ENCODE measurements around the gene SCG3.

SCG3 gene

DNA sequence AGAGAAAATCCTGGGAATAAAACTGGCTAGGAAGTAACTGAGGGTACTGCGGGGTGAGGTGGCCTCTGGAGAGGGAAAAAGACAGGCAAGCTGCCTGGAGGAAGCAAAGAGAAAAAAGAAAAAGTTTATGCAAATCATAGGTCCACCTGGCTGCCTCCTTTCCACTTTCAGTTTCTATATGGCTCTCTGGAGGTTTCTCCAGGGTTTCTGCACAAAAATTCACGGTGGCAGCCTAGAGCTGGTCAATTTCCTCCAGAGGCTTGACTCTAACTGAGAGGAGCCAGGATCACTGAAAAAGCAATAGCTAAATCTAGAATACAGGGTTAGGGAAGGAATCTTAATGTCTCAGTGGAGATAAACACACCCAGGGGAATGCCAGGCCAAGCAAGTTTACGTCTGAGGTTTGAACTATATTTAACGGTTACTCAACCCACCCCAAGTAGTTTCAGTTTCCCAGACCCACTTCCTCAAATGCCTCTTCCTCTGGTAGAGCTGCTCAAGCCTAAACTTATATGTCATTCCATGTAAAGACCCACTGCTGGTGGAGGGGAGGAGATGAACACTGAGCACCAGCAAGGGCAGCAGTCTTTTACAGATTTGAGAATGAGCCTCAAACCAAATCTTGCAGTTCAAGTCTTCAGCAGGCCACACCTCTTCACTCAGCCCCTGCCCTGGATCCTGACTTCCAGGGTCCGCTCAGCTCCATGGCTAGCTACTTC, 50.4 kb downstream of the SCG3 start:
- DNase-seq, result no peak

DNA sequence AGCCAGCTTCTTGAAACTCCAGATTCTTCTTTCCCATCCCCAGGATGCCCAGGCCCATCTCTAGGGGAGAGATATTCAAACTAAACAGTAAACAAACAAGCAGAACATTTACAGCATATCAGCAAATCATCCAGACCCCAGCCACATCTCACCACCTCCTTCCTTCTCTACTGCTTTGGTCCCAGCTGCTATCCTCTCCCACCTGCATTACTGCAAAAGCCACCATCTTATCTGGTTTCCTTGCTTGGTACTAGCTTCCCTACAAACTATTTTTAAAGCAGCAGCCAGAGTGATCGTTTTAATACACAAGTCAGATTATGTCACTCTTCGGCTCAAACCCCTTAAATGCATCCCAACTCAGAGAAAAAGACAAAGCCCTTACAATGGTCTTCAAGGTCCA, 51.3 kb downstream of the SCG3 start:
- no peak for DNase-seq

DNA sequence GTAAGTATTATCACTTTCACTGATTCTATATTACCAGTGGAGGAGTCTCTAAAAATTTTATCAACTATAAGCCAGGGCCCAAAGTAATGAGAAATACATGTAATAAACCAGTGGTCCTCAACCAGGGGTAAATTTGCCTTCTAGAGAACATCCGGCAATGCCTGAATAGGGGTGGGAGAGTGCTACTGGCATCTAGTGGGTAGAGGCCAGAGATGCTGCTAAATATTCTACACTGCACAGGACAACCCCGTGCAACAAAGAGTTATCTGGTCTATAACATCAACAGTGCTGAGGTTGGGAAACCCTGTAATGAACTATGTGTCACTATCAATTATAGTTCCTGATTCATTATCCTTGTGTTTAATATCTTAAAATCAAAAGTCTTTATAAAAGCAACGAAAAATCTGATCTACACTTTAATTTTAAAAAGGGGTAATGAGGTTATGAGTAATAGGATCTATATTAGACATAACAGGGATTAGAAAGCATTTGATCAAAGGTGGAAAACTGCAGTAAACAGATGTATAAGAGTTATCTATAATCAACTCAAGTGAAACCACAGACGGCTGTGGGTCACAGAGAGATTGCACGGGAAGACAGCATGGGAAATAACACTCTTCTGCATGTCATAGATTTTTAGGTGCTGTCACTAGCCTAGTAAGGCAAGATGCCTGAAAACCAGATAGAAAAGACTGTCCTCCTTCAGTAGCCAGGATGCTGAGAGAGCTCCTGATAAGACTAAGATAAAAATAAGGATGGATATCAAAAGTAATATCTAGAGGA, 54.1 kb downstream of the SCG3 start:
- DNase-seq, result no peak

DNA sequence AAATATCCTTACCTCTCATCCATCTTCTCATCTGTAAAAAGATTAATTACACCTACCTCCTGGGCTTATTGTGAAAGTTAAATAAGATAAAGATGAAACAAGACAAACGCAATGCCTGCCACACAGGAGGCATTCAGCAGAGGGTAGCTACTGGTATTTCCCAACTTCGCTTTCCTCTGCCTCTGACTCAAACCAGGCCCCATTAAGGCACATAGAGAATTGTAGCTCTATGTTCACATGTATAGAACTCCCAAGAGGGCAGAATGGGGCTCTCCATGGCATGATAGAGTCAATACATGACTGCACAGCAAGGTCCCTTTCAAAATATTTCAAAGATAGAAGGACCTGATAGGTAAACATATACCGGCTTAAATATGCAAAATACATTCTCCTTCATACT, 54.8 kb downstream of the SCG3 start:
- DNase-seq, result no peak

DNA sequence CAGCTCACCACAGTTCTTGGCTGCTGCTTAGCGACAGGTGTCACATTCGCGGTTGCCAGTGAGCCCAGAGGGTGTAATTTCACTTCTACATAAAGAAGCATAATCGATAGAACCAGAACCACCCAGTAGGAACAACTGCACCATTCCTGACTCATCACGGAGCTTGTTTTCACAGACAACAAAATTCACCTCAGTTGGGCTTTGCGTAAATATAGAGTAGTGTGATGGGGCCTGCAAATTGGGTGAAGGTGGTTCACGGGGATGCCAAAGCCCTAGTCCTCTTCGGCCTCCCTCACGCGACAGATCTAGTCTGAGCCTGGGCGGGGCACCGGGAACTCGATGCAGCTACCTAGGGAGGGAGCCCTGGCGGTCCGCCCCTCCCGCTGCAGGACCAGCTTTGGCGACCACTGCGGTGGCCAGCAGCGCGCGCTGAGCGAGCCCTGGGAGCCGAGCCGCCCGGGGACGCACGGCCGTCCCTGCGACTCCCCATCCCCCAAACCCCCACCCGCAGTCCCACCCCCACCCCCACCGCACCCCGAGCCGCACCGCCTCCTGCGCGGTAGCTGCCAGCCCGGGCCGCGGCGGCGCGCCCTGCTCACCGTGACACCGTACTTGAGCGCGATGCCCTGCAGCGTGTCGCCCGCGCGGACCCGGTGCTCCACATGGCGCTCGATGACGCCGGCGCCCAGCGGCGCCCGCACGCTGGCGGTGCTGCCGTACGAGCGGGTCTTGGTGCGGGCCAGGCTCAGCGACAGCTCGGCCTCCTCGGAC, 55.6 kb downstream of the SCG3 start:
- DNase-seq, result no peak

DNA sequence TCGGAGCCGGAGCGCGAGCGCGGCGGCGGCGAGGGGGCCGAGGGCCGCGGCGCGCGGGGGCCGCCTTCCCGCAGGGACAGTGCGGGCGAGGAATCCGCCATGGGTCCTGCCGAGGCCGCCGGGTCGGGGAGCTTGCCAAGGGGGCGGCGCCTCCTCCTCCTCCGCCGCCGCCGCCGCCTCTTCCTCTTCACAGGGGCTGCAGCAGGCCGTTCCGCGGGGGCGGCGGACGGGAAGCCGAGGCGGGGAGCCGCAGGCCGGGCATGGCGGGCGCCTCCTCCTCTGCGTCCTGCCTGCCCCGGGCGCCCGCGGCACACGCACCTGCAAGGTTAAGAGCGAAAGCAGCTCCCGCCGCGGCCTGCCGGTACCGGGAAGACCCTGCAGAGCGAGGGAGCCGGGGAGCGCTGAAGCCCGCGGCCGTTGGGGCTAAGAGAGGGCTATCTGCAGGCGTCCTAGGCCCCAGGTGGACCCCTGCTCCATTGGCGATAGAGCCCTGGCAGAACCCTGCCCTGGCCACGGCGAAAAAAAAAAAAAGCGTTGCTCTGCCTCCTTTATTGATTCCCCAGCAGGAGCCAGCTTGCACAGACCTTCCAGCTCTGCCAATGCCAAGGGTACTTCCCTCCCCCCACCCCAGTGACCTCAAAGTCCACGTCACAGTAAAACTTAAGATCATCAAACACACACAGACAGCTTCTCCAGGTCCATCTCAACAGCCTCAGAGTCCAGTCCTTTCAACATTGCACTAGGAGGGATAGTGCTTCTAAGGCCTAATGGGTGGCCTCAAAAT, 56.4 kb downstream of the SCG3 start, which contains the start of gene LYSMD2:
Gene LYSMD2 (minus strand): TSS at position 134 of the 784 bp plus-strand sequence. CDS start 33 bp downstream, at position 101.
- no peak for DNase-seq

DNA sequence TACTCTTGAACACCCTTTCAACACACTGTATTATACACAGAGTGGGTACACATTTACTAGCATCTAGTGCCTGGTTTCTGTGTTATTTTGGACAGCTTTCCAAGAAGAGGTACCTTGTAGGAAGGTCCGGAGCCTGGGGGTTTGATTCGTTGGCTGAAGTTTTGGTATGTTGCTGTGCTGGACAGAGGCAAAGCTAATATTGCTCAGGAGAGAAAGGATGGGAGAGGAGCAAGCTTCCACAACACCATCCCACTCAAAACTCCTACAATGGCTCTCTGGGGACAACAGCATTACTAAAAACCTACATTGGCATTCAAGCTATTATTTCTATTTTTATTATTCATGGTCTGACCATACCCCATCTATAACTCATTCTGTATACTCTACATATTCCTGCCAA, 57.2 kb downstream of the SCG3 start:
- DNase-seq, result no peak

DNA sequence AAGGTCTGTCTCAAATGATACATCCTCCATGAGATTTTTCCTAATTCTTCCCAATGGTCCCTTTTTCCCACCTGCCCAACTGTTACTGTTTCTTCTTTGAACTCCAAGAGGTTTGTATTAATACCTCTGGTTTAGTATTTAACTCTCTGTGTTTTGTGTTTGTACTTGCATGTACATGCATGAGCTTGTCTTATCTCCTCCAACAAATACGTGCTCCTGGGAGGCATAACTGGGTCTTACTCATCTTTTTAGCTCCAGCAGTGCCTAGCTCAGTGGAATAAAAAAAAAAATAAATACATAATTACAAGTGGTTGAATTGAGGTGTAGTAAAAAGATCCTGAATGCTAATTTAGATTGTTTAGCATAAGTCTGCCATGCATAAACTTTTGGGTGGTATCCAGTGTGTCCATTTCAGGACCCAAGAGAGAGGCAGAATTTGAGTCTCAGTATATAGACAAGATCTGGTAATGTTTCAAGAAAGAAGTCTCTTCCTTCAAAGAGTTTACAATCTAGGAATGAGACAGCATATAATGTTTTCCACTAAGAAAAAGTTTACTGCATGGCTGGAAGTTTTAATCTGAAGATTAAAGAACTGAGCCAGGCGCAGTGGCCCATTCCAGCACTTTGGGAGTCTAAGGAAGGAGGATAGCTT, 57.9 kb downstream of the SCG3 start:
- no peak for DNase-seq

DNA sequence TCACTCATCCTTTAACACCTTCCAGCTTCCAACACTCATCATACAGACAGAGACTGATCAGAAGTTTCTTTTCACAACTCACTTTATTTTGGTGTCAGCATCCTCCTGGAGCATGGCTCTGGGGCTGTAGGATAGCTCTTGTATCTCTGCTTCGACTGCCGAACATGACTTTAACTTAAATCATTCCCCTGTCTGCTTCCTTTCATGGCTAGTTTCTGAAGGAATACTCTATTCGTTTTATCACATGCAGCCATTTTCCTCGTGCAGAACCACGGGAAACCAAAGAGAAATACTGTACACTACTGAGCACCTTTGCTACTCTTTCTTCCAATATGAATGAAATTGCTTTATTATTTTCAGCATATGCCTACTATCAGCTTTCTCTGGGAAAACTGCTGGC, 68.0 kb downstream of the SCG3 start:
- no peak for DNase-seq

DNA sequence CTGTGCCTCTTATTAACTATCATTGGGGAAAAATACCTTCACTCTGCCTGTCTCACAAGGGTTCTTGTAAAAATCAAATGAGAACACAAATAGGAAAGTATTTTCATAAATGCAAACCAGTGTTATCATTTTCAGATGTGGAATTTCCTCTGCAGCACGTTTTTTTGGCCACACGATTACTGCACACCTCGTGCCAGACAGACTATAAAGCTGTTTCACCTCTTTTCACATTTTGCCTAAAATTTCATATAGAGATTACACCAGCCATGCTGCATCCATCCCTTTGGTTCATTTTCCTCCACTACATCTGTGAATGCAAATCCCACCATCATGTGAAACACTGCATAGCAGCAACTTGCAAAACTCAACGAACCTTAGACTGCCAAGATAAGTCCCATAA, 68.9 kb downstream of the SCG3 start:
- DNase-seq, result no peak

DNA sequence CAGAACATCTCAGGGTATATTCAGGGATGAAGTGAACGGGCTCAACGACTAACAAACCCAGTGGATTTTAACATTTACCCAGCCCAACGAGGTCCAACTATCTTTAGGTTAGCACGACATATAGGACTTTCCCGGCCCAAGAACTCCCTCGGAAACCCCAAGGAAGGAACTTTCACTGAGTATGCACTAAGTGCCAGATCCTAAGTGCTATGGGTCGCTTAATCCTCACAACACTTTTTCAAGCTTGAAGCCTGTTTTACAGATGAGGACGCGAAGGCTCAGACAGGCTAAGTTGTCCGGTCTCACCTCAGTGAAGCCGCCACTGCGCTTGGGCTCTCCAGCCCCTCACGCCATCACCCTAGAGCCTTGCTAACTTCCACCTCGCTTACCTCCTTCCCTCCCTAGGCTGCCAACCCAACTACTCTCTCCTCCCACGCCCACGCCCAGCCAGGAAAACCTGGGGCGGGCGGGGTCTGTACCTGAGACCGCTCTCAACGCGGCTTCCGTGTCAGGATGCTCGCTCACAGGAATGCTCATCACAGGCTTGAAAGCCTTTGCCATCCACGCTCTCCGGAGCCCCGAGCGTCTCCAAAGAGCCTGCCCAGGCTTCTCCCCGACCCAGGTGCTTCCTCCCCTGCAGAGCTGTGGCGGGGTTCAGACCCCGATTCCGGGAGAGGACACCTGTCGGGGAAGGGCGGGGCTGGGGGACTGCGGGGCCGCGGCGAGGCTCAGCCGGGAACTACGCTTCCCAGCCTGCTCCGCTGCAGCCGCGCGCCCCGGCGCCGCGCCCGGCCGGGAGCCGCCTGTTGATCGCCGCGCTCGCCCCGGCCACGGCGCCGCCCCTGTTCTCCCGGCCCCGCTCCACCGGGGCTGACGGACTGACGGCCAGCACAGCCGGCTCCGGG, 69.7 kb downstream of the SCG3 start, which contains the start of gene TMOD2:
Gene TMOD2 (plus strand): TSS at position 806 of the 905 bp plus-strand sequence. CDS start 14,845 bp downstream, outside the sequence.
- no peak for DNase-seq

DNA sequence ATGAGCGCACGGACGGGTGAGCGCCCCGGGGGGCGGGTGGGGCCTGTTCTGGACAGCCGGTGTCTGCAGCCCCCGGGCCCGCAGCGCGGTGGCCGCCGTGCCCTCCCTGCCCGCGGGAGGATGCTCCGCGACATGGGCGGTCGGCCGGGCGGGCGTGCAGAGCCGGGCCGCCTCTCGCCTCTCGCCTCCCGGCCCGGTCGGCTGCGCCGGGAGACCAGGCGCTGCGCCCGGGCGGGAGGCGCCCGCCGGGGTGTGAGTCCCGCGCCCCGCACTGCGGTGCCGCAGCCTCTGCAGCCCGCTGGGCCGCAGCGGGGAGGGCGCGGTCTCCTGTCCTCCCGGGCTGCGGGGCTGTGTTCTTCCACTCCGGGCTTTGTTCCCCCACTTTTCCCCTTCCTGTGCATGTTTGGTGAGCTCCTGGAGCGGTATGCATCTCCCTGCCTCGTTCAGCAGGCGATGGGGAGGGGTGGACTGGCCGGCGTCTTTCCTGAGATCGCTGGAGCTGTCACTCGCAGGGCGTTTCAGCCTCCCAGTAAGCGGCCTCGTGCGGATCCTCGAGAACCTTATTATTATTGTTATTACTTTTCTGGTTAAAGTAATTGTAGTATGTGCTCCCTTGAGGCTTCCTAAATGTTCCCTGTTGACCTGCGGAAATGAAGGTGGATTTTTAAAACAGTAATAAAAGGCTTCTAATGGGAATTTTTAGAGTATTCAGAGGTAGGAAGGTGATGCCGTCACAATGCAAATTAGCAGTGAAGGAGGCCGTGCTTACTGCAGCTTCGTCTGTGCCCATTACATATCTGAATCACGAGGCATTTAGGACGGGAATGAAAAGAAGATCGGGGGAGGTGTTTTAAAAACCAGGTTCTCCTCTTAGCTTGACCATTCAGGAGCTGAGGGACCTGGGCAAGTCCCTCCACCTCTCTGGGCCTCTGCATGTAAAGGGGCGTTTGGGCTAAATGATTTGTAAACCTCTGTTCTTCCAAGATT, 70.7 kb downstream of the SCG3 start:
- no peak for DNase-seq

DNA sequence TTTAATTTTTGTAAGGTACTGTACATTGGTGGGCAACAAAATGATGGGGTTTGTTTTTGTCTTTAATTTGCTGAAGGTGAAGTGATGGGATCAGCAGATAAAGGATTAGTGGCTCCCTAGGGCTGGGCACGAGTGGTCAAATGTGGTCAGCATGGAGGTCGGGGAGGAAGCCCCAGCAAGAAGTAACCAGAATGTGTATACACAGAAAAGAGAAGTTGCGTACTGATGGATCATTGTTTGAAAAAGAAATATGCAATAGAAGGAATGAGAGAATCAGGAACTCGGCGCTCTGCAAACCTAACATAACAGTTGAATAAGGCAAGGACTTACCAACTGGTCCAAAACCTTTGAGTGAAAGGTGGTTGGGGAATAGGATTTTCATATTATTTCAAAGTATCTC, 71.6 kb downstream of the SCG3 start:
- no peak for DNase-seq

DNA sequence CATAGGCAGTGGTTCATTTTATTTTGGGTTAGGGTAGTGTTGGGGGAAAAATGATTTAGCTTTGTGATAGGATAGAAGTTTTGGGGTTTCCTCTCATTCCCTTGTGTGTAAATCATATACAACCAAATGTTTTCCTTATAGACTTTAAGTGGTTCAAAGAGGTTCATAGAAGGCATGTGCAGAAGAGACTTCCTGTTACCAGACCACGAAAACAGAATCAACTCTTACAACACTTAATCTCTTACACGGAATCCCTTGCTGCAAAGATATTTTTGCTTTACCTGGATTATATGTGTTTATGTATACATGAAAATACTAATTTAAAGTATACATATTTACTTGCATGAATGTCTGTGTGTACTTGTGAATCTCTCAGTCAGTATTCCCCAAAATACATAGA, 73.0 kb downstream of the SCG3 start:
- no peak for DNase-seq

DNA sequence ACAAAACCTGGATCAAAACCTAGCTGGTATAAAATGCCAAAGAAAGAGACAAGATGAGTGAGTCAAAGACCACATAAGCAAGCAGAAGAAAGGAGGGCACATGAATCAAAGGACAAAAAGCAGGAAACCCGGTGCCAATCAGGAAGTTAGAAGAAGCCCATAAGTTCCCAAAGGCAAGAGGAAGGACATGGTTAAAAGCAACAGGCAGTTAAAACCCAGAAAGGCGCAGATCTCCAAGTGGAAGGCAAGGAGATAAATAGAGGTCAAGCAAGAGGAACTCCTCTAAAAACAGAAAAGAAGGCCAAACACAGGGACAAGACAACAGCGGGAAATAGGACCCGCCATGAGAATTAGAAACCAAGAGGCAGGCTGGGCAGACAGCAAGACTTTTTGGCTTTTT, 74.5 kb downstream of the SCG3 start:
- no peak for DNase-seq

DNA sequence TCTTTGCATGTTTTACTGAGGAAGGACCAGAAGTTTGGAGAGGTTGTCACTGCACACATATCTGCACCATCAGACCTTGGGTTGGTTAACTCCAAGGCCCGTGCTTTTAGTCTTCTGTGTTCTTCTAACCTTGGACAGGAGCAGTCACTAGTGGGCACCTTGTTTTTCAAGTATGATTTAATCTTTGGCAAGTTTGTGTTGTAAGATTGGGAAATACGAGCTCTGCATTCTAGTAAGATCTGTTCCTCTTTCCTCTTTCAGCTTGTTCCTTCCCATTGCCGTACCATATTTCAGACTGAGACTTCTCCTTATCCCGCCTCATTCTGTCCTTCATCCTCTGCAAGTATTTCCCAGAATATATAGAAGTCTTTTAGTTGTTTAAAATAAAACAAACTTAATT, 75.2 kb downstream of the SCG3 start:
- DNase-seq, result no peak

DNA sequence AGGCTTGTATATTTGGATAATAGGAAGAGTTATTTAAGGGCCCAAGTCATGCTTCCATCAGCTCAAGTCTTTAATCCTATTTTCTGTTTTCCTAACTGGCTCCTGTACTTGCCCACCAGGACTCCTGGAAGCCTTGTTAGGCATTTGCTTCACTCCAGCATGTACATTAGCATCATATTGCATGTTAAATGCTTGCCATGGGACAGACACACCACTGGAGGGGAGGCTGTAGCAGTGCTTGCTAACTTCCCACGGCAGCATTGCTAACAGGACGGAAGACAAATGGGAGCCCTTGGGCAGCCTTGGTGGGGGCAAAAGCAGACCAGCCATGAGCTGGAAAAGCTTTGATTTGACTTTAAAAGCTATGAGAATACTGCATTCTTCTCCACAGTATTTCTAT, 76.1 kb downstream of the SCG3 start:
- no peak for DNase-seq

DNA sequence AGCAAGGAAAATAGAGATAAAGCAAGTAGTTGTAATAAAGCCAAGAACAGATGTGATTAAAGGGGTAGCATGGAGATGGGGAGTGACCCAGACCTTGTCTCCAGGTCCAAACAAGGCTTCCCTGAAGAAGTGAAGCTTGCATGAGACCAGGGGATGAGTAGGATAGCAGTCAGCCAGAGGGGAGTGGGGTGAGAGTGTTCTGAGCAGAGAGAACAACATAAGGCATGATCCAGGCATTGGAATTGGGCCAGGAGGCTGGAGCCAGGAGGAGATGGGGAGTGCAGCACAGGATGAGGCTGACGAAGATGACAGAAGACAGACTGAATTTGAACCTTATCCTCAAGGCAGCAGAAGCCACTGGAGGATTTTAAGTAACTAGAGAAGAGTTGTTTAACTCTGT, 77.3 kb downstream of the SCG3 start:
- no peak for DNase-seq

DNA sequence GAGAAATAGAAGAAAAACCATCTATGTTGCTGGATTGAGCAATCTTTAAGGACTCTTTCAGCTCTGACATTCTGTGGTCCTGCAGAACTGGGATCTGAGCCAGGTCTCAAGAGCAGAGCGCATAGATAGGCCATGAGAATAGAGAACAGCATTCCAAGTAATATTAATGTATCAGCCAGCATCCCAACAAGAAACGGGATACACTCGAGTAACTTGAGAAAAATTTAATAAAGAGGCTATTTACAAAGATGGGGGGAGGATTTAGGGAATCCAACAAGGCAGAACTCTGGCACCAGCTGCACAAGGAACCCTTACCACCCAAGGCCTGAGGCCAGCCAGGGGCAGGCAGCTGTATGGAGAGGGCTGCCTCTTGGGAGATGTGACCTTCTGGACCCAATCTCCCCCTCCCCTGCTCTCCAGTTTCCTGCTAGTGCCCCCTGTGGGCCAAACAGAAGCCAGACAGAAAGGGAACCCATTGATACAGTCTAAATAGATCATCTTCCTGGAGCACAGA, 78.3 kb downstream of the SCG3 start:
- no peak for DNase-seq

DNA sequence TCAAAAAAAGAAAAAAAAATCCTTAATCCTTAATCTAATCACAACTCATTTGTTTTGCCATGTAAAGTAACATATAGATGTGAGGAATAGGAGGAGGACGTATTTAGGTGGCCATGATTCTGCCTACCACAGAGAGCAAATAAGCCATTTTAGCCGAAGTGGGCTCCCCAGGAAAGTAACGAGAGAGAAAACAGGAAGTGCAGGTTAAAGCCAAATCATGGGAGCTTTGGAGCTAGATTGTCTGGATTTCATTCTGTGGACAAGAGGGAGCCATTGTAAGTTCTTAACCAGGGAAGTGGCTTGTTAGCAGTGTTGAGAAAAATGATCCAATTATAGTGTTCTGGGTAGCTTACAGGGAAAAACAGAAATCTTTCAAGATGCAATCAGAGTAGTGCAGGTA, 79.5 kb downstream of the SCG3 start:
- no peak for DNase-seq
